Measurements from ENCODE around the gene GGTLC2.
"Not testable (repeated sequence)": the region's sequence is repeated elsewhere in the genome, so short reads cannot be mapped to it uniquely, and the experiment has no call there.

The GGTLC2 gene

DNA sequence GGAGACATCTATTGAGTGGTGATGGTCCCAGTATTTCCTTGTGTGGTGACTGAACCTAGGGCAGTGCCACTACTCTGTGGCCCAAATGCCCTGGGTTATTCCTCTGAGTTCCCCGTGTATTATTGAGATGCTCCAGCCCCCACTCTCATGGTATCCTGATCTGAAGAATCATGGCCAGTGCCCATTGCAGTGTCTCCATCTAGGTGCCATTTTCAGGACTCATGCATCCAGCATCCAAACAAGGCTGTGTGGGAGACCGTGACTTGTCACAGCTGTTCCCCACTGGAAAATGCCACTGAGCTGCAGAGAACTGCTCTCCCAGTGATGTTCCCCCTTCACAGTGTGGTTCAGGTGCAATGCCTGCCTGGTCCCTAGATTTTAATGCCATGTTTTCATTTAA, 24.7 kb downstream of the GGTLC2 start:
- DNase-seq (ENCODE audit: low read depth in 3 of 3): no peak

DNA sequence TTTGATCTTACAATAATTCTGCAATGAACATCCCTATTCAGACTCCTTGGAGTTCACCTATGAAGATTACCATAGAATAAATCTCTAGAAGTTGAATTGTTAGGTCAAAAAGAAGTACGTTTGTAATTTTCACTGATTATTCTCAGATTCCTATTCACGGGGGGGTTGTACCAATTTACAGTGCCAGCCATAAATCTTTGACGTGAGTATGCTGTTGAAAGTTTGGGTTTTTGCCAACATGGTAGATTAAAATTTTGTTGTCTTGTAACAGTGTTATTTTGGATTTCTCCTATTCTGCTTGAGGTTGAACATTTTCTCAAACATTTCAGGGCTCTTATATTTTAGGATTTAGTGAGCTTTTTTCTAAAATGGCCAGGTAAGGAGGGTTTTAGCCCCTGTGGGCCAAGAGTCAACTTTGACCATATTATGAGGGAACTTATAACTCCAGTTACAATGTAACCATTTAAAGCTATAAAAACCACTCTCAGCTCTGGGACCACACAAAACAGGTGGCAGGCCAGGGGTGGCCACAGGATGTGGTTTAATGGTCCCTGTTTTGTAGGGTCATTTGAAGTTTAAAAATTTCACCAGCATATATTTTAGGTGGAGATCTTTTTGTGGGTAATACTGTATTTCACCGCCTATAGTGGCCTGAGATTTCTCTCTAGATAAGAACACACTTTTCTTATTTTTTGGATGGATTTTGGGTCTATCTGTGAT, 25.8 kb downstream of the GGTLC2 start:
- DNase-seq (ENCODE audit: low read depth in 3 of 3): no peak

DNA sequence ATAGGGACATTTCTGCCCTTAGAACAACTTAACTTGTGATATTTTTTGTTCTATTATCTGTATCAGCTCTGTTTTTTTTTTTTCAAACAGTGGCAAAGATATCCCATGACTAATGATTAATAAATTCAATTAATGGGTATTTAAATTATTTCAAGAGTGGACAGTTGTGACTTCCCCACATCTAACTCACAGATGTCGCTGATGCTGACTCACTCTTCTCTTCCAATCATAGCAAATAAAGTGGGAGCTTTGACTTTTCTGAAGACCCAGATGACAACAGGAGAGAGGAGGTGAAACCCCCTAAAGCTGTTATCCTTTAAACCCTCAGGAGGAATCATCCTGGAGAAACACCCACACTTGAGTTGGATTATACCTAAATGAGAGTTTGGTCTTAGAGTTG, 27.1 kb downstream of the GGTLC2 start:
- no peak for DNase-seq (ENCODE audit: low read depth in 3 of 3)

DNA sequence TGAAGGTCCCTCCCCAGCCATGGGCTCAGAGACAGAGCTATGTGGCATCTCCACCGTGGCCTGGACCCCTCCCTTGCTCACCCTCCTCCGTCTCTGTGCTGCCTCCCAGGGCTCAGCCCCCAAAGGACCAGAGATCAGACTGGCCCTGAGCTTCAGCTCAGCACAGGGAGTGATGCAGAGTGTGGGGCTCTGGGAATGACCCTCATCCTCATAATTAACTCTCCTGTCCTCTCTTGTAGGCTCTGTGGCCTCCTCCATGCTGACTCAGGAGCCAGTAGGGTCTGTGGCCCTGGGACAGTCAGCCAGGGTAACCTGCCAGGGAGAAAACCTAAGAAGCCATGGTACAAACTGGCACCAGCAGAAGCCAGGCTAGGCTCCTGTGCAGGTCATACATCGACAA, 28.7 kb downstream of the GGTLC2 start:
- no peak for DNase-seq (ENCODE audit: low read depth in 3 of 3)

DNA sequence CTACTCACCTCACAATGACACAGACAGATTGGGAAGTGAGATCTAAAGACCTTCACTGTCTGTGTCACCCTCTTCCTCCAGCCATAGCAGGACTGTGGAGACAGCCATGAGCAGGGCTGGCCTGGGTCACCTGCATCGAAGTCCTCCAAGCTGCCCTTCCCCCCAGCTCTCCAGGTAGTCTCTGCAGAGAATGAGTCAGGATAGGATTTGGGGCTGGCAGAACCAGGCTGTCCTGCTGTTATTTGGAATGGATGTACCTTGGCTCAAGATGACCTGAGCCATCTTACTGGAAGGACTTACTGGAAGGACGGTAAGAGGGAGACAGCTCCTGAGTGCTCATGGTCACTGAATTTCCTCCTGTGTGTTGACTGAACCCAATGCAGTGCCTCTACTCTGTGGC, 29.2 kb downstream of the GGTLC2 start:
- no peak for DNase-seq (ENCODE audit: low read depth in 3 of 3)

DNA sequence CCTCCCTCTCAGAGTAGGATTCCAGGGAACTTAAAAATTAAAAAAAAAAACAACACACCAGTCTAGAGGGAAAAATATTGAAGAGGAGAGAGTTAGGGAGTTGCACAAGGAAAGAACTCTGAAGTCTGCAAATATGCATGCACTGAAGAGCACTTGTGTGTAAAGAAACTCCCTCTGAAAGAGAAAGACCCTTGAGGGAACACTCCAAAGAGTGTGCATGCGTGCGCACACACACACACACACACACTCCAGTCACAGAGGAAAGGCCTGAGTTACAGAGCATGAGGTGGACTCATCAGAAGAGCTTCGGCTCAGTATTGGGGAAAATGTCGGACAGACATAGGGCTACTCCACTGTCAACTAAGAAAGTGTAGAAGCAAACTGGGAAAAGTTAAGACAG, 30.1 kb downstream of the GGTLC2 start:
- DNase-seq (ENCODE audit: low read depth in 3 of 3): no peak

DNA sequence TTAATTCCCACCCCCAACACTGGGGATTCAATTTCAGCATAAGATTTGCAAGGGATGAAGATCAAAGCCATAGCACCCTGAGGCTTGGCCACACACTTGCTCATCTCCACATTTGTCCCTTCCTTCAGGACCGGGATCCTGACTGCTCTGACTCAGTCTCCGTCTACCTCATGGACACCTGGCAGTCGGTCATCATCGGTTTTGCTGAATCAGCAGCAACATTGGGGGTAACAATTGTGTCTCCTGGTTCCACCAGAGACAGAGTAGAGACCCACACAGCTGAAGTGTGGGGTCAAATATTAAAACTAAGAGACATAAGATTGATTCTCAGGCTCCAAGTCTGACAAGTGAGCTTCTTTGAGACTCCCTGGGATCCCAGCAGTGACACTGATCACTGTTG, 34.6 kb downstream of the GGTLC2 start:
- no peak for DNase-seq (ENCODE audit: low read depth in 3 of 3)

DNA sequence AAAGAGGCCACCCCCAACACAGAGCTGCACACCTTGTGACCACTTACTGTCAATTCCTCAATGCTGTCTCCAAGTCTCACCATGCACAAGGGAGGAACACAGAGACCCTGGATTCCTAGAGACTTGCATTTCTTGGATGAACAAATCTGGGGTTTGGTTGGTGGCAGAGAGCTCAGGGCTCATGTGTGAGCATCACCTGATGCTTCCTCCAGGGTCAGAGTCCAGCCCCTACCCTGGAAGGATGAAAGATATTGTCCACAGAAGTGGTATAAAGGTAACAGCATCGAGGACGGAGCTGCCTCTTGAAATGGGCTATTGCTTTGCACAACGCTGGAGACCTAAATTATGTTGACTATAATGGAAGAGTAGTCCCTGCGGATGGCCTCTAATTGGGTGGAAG, 36.0 kb downstream of the GGTLC2 start:
- DNase-seq (ENCODE audit: low read depth in 3 of 3): no peak

DNA sequence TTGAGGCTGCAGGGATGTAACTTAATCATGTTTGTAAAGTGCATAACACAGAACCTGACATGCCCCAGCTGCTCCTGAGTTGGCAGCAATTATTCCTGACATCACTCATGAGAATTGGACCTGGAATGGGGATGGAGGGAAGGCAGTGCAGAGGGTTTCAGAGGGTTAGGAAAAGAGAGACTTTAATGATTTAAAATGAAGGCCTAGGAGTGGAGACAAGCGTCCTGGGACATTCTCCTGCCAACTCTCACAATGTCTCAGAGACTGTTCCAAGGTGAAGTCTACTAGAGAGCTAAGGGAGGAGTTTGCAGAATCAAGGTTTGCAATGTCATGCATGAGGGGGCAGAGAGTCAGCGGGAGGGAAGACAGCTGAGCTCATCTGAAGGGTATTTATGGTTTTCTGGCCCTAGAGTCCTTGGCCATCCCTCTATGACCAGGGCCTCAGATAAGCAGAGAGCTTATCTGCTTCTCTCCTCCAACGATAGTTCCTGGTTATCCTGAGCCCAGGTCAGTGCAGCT, 36.9 kb downstream of the GGTLC2 start:
- no peak for DNase-seq (ENCODE audit: low read depth in 3 of 3)

DNA sequence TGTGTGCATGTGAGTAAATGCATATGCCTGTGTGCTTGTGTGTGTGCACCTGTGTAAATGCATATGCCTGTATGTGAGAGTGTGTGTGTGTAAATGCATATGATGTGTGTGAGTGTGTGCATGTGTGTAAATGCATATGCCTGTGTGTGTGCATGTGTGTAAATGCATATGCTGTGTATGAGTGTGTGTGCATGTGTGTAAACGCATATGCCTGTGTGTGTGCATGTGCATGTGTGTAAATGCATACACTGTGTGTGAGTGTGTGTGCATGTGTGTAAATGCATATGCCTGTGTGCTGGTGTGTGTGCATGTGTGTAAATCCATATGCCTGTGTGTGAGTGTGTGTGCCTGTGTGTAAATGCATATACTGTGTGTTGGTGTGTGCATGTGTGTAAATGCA, 37.8 kb downstream of the GGTLC2 start:
- no peak for DNase-seq (ENCODE audit: low read depth in 3 of 3)

DNA sequence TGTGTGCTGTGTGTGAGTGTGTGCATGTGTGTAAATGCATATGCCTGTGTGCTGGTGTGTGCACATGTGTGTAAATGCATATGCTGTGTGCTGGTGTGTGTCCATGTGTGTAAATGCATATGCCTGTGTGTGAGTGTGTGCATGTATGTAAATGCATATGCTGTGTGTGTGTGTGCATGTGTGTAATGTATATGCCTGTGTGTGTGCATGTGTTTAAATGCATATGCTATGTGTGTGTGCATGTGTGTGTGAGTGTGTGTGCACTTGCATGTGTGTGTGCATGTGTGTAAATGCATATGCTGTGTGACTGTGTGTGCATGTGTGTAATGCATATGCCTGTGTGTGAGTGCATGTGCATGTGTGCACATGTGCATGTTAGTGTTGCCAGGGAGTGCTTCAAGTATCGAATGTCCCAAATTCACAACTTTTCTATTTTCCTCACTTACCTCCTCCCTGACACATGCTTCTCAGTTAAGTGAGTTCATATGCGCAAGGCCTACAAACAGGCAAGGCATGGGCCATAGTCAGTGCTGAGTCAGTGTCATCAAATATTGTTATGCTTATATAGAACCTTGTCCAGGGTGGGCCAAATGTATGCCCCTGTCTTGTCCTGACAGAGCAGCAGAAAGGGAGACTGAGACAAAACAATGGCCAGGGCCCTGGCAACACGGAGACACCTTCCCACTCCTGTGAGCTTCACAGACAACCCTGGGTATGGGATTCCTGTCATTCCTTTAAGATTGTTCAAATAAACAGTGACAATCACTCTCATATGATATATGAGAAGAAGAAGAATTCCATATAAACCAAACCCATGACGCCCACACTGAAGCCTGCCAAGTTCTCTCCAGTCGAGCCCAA, 38.6 kb downstream of the GGTLC2 start:
- DNase-seq (ENCODE audit: low read depth in 3 of 3): no peak

DNA sequence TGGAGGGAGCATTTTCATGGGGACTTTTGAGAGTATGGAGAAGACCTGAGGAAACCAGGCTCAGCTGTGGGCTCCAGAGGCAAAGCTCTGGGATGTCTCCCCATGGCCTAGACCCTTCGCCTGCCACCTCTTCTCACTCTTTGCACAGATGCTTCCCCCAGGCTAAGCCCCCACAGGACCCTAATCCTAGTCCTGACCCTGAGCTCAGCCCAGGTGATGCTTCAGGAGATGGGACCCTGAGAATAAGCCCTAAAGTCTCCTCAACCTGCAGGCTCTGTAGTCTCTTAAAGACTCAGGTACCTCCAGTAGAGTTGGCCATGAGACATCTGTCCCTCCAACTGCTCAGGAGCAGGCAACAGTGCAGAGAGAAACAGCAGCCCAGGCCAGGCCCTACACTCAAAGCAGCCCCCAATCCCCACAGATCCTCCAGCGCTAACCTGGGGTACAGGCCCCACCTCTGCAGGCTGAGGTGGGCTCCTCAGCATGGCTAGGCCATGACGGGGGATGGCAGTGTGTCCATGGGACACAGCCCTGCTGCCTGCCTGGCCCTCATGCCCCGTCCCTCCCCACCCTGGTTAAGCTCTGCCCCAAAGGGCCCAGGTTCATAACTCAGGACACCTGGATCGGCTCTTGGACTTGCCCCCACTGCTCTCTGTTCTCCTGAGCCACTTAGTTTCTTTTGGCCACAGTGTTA, 39.4 kb downstream of the GGTLC2 start:
- no peak for DNase-seq (ENCODE audit: low read depth in 3 of 3)

DNA sequence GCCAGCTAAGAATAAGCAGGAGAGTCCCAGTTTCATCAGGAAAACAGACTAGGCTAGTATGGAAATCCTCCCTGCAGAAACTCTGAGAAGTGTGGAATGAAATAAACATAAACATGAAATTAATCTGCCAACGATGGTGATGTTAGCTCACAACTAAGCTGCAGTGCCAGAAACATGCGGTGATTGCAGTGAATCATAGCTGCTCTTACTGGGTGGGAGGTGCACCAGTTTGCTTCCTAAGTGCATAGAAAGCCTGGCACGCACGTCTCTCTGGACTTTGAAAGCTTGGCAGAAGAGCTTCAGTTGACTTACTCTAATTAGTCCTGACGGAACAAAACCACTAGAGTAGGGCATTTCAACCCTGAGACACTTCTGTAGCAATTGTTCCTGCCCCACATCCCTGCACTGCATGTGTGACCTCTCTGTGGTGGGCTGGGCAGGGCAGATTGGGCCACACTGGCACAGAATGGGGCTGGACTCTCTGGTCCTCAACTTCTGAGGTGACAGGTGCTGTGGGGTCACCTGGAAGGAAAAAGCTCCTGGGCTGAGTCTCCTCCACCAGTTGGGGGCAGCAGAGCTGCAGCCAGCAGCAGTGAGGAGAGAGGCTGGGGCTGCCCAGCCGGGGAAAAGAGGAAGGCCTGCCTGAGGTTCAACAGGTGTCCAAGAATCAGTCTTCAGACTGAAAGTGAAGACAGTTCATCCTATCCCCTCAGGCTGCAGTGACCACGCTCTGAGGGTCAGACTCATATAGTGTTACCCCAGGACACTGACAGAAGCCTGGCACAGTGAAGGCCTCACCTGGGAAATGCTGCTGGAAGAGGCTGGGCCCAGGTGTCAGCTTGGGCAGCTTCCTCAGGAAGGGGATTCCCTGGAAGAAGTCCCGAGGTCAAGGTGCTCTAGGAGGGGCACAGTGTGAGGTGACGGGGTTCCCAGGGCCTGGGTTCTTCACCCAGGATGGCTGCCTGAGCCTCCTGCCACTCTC, 40.5 kb downstream of the GGTLC2 start:
- DNase-seq (ENCODE audit: low read depth in 3 of 3): peak in 1 of 3 experiments; percentile 19

DNA sequence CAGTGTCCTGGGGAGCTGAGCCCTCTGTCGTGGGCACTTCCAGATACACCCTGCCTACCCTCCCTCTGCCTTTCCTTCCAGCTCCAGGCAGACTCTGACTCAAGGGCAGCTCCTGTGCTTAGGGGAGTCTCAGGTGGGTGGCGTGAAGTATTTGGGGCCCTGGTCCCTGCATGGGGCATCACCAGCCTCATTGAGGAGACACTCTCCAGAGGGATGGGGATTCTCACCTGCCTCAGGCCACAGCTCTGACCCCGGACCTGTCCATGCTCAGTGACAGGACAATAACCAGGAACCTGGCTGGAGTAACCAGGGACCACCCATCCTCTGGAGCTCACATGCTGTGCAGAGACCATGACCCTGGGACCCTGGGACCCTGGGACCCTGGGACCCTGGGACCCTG, 41.2 kb downstream of the GGTLC2 start:
- DNase-seq (ENCODE audit: low read depth in 3 of 3): no peak

DNA sequence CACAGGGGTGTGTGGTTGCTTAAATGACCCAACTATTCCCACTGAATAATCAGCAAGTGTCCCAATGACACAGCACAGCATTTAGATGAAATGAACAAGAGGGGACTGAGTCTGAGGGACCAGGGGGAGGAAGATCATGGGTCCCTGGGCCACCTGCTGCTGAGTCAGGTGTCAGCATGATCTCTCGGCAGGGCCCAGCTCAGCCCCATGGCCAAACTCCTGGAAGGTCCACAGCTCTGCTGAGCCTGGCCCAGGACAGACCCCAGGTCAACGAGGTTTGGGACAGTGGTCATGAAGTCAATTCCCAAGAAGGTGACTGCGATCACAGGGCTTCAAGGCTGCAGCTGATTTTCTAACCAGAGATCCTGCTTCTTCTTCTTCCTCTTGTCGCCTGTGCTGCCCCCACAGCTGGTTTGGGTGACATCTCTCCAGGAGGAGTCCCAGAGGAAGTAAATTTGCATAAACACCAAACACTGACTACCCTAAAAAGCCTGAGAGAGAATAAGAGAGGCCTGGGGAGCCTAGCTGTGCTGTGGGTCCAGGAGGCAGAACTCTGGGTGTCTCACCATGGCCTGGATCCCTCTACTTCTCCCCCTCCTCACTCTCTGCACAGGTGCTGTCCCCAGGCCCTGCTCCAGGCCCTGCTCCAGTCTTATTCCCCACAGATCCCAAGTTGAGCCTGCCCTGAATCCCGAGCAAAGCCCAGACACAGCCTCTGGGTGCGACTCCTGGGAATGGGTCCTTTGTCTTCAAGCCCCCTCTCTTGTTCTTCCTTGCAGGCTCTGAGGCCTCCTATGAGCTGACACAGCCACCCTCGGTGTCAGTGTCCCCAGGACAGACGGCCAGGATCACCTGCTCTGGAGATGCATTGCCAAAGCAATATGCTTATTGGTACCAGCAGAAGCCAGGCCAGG, 42.0 kb downstream of the GGTLC2 start:
- not testable (repeated sequence) for DNase-seq (ENCODE audit: low read depth in 3 of 3)

DNA sequence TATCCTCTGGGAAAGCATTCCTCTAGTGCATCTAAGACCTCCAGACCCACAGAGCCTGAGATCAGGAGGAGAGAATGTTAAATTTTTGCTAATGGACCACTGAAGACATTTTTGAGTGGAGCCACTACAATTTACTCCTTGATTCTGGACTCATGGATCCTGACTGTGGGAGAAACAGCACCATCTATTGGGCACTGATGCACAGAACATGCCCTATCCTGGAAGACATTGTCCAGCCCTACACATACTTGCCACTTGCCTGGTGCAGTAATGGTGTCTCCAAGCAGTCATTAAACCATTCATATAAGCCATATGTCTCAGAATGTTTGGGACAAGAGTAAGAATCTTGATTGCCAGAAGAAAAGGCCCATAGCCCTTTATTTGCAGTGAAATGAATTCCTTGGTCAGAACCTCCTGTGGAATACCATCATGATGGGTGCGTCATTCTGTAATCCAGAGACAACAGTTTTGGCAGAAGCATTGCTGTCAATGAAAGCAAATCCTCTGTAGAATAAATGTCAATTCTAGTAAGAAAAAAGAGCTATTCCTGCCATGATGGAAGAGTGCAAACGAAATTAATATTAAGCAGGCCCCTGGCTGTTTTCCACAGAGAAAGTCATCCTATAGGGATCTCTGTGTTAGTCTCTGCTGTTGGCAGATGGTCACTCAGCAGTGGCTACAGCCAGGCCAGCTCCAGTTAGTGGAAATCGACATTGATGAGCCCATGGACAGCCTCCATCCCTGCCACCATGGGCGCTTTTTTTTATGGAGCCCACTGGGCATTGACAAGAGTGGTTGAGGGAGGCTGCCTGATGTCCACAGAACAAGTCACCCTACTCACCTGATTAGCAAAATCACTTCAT, 43.5 kb downstream of the GGTLC2 start:
- peak in 1 of 3 experiments; percentile 4 for DNase-seq (ENCODE audit: low read depth in 3 of 3)

DNA sequence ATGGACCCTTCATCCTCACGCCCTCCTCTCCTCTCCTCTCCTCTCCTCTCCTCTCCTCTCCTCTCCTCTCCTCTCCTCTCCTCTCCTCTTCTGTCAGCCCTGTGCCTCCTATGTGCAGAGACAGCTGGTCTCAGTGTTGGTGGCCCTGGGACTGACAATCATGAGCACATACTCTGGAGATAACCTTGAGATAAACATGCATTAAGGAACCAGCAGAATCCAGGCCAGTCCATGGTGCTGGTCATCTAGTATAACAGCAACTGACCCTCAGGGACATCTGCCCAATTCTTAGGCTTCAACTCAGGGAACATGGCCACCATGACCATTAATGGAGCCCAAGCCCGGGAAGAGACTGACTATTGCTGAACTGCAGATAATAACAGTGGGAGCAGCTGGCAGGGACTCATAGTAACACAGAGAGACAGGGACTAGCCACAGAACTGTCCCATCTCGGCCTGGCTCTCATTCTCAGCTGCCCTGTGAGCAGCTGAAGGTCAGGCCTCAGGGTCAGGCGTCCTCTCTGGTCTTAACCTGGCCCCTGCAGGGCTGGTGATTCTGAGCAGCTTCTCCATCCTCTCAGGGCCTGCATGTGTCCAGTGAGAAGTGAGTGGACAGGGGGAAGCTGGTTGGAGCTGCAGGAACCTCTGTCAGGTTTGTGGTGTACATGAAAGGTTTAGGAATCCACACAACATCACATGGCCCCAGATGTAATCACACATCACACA, 45.4 kb downstream of the GGTLC2 start:
- DNase-seq (ENCODE audit: low read depth in 3 of 3): no peak

DNA sequence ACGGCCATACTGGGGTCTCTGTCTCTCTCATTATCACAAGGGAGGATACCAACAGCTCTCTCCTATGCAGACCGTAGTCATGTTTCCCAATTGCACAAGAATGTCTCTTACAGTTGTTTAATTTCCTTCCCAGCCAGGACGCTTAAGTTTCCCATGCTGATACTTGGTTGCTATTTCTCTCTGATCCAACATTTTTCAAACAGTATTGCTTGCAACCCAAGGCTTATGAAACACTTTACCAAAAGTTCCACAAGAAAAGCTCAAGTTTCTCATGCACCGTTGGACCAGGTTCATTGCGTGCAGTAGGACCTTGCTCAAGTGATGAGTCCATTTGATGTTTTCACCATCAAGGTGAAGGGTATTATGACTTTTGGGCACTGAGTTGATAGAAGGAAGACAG, 46.6 kb downstream of the GGTLC2 start:
- no peak for DNase-seq (ENCODE audit: low read depth in 3 of 3)

Measured in stimulated activated CD4-positive, alpha-beta T cell treated with anti-CD3 and anti-CD28 coated beads, TNF-alpha, amount 100 ng/mL, for 24 hours (primary cell).